HUES6 (cell line): ENCODE results near the gene SRD5A1.
A peak's percentile ranks its signal among the peaks of the same experiment; 100 is the strongest.

Experiments
- H3K27ac ChIP-seq: 2 replicates; pipeline ENCODE4 v1.7.0; 2013; ENCODE audit warnings: low read depth, mild to moderate bottlenecking, low read length, inconsistent platforms
- H3K27me3 ChIP-seq: 2 replicates; pipeline ENCODE4 v1.6.1; 2013; ENCODE audit warnings: low read length; ENCODE audit not compliant: control insufficient read depth, insufficient read depth
- H3K36me3 ChIP-seq: 2 replicates; pipeline ENCODE4 v1.6.1; 2013; ENCODE audit warnings: low read length; ENCODE audit not compliant: control insufficient read depth, insufficient read depth
- H3K4me1 ChIP-seq: 2 replicates; pipeline ENCODE4 v1.6.1; 2013; ENCODE audit warnings: low read length; ENCODE audit not compliant: control insufficient read depth, insufficient read depth
- H3K4me3 ChIP-seq: 2 replicates; pipeline ENCODE4 v1.5.1; 2013; ENCODE audit warnings: low read depth, low read length
- H3K9ac ChIP-seq: one replicate; pipeline ENCODE4 v1.6.1; 2013; ENCODE audit warnings: mild to moderate bottlenecking, low read length
- H3K9me3 ChIP-seq: 2 replicates; pipeline ENCODE4 v1.6.1; 2013; ENCODE audit warnings: low read depth, low read length; ENCODE audit not compliant: control insufficient read depth, insufficient read depth

Gene SRD5A1, protein sequence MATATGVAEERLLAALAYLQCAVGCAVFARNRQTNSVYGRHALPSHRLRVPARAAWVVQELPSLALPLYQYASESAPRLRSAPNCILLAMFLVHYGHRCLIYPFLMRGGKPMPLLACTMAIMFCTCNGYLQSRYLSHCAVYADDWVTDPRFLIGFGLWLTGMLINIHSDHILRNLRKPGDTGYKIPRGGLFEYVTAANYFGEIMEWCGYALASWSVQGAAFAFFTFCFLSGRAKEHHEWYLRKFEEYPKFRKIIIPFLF

GRCh38 chr5:6632888-6633468 lies at the start of gene SRD5A1, which contains the start of gene NSUN2:
TSS of gene SRD5A1 (plus strand) at chr5:6633440. CDS start at chr5:6633577, 137 bp downstream.
TSS of gene NSUN2 (minus strand) at chr5:6633044. CDS start at chr5:6632979, 65 bp downstream.
- Histone ChIP-seq H3K9ac (peak within 1 kb of the TSS; percentile 100), H3K36me3 (peaks cover 40% of the 10 kb centered on the region), H3K9me3 (no peaks in the 10 kb centered on the region), H3K4me3 (peak within 1 kb of the TSS; percentile 93), H3K27me3 (no peaks in the 10 kb centered on the region), H3K4me1 (peaks cover 6% of the 10 kb centered on the region; the same call in 1 of the 2 replicates), H3K27ac (peak within 1 kb of the TSS; percentile 99)

- Histone ChIP-seq H3K27ac (no peak overlapping the region), H3K9me3 (no peaks in the 10 kb centered on the region), H3K4me1 (peaks cover 6% of the 10 kb centered on the region; the same call in 1 of the 2 replicates), H3K36me3 (no peaks in the 10 kb centered on the region), H3K9ac (no peak overlapping the region), H3K27me3 (peaks cover 73% of the 10 kb centered on the region), H3K4me3 (no peak overlapping the region)
Measured at GRCh38 chr5:6584101-6584645, 49.1 kb upstream of the SRD5A1 start.

- Histone ChIP-seq H3K27me3 (peaks cover 70% of the 10 kb centered on the region), H3K4me1 (peaks cover 6% of the 10 kb centered on the region; the same call in 1 of the 2 replicates), H3K36me3 (no peaks in the 10 kb centered on the region), H3K27ac (no peak overlapping the region), H3K9me3 (no peaks in the 10 kb centered on the region), H3K9ac (no peak overlapping the region), H3K4me3 (no peak overlapping the region)
Measured at GRCh38 chr5:6584727-6585126, 48.5 kb upstream of the SRD5A1 start.

- Histone ChIP-seq H3K27ac (no peak overlapping the region), H3K4me3 (no peak overlapping the region), H3K36me3 (no peaks in the 10 kb centered on the region), H3K9ac (no peak overlapping the region), H3K9me3 (no peaks in the 10 kb centered on the region), H3K27me3 (peaks cover 66% of the 10 kb centered on the region), H3K4me1 (peaks cover 6% of the 10 kb centered on the region; the same call in 1 of the 2 replicates)
Measured at GRCh38 chr5:6585168-6585567, 48.1 kb upstream of the SRD5A1 start.

DNA sequence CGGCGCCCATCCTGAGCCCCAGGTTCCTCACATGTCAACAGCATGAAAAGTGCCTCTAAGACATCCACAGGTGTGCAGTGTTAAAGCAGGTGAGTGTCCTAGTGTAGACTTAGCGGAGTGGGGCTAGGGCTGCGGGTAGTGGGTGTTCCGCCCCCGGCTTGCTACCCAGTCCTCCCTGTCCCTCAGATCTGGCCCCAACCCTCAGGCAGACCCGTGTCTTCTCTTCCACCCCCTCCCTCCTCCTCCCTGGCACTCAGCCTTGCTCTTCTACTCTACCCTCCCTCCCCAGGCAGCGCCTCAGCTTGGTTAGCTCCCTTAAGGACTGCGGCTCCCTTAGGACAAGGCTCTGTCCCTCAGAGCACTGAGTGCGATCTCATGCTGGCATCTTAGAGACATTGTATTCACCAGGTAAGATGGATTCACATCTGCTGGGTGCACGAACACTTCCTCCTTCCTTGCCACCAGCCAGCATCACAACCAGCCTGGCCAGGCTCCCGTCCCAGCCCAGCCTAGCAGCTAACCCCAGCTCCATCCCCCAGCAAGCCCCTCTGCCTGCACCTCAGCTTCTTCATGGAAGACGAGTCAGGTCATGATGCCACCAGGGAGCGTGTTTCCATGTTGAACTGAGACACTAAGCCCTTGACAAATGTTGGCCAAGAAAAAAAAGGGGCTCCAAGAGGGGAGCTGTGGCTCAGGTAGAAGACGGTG lies 47.1 kb upstream of the SRD5A1 start:
- Histone ChIP-seq H3K9me3 (no peaks in the 10 kb centered on the region), H3K4me3 (no peak overlapping the region), H3K27ac (no peak overlapping the region), H3K9ac (no peak overlapping the region), H3K36me3 (no peaks in the 10 kb centered on the region), H3K27me3 (peaks cover 60% of the 10 kb centered on the region), H3K4me1 (peaks cover 6% of the 10 kb centered on the region; the same call in 1 of the 2 replicates)

DNA sequence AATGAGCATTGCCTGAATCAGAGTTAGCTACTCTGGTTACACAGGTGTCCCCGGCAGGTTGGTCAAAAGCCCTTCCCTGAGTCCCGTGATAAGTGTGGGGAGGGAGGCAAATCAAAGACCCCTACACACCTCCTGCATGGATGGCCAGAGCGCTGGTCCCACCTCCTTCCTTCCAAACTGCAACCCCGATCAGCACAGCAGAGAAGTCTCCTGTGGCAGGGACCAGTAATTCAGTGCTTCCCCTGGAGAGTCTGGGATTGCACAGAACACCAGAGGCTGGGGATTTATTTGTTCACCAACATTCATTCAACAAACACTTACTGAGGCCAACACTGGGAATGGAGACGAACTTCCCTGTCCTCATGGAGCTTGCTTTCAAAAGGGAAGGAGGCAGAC lies 46.6 kb upstream of the SRD5A1 start:
- Histone ChIP-seq H3K9ac (no peak overlapping the region), H3K27me3 (peaks cover 54% of the 10 kb centered on the region), H3K4me3 (no peak overlapping the region), H3K27ac (no peak overlapping the region), H3K4me1 (peaks cover 6% of the 10 kb centered on the region; the same call in 1 of the 2 replicates), H3K9me3 (no peaks in the 10 kb centered on the region), H3K36me3 (no peaks in the 10 kb centered on the region)

DNA sequence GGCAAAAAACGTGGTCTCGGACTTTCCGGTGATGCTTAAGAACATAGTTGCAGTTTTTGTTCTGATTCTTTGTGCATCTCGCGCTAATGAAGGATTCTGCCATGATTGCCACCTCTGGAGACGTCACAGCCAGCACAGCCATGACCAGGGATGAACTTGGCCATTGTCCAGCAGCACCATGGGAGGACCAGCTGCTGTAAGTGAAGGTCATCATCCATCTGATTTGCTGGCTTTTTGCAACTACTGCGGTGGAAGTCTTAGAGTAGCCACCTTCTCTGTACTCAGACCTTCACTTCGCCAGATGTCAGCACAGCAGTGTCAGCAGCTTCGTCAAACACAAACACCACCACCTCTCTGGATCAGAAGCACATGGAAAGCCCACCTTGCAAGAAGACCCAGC lies 46.1 kb upstream of the SRD5A1 start:
- Histone ChIP-seq H3K9me3 (no peaks in the 10 kb centered on the region), H3K27me3 (peaks cover 49% of the 10 kb centered on the region), H3K27ac (no peak overlapping the region), H3K4me1 (peaks cover 6% of the 10 kb centered on the region; the same call in 1 of the 2 replicates), H3K9ac (no peak overlapping the region), H3K4me3 (no peak overlapping the region), H3K36me3 (no peaks in the 10 kb centered on the region)

DNA sequence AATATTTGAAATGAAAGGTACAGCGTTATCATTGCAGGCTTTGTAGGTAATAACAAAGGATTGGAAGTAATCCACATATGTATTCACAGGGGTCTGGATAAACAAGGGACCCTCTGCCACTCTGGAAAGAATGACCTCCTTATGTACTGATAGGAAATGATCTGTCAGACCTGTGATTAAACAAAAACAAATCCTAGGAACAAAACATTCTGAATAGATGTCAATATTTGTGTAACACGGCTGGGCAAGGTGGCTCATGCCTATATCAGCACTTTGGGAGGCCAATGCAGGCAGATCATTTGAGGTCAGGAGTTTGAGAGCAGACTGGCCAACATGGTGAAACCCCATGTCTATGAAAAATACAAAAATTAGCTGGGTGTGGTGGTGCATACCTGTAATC lies 42.7 kb upstream of the SRD5A1 start:
- no peaks in the 10 kb centered on the region; the same call in 1 of the 2 replicates for H3K9me3 ChIP-seq
- no peak overlapping the region for H3K9ac ChIP-seq
- no peak overlapping the region for H3K4me3 ChIP-seq
- H3K4me1 ChIP-seq = no peaks in the 10 kb centered on the region
- no peak overlapping the region for H3K27ac ChIP-seq
- H3K27me3 ChIP-seq = peaks cover 17% of the 10 kb centered on the region; the same call in 1 of the 2 replicates
- H3K36me3 ChIP-seq = no peaks in the 10 kb centered on the region

DNA sequence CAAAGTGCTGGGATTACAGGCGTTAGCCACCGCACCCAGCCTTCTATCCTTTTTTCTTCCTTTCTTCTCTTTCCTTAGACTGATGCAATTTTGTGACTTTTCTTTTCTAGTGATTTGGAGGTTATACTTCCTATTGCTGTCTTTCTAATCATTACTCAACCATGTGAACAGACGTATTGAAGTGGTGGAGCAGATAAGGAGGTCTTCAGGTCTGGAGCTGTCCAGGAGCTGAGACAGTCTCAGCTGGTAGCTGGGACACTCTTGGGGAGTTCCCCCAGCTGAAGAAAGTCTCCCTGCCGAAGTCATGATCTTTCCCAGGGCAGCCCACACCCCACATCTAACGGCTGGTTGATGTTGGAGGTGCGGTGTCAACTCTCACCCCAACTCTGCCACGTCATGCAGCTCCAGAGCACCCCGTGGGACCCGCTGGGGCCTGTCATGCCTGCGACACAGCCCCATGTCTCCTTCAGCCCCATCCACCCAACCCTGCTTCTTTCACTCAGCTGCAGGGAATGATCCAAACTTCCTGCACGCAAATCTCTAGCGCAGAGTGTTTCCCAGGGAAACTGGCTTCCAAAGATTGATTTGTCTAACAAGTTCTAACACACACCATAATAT lies 41.5 kb upstream of the SRD5A1 start:
- Histone ChIP-seq H3K9me3 (no peaks in the 10 kb centered on the region; the same call in 1 of the 2 replicates), H3K27me3 (peaks cover 5% of the 10 kb centered on the region; the same call in 1 of the 2 replicates), H3K9ac (no peak overlapping the region), H3K27ac (no peak overlapping the region), H3K36me3 (peaks cover 5% of the 10 kb centered on the region; the same call in 1 of the 2 replicates), H3K4me3 (no peak overlapping the region), H3K4me1 (no peaks in the 10 kb centered on the region)

DNA sequence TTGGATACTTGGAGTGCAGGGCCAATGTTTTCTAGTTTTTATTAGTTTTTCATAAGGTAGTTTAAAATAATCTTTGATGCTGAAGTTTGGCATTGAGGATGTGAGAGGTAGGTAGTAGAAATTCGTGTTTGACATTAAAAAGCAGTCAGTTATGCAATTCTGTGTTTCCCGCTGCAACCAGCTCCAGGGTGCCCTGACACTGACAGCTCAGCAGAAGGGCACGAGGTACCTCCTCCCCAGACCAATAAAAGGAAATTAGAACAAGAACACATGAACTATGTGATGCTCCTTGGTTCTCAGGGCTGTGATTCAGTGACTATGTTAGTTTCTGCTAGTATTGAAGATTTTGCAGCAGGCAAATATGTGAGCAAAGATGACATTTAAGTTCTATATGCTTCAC lies 40.6 kb upstream of the SRD5A1 start:
- no peak overlapping the region for H3K9ac ChIP-seq
- H3K27ac ChIP-seq = no peak overlapping the region
- H3K9me3 ChIP-seq = no peaks in the 10 kb centered on the region; the same call in 1 of the 2 replicates
- no peaks in the 10 kb centered on the region for H3K4me1 ChIP-seq
- no peak overlapping the region for H3K4me3 ChIP-seq
- H3K27me3 ChIP-seq = no peaks in the 10 kb centered on the region
- peaks cover 10% of the 10 kb centered on the region; the same call in 1 of the 2 replicates for H3K36me3 ChIP-seq
